ENCODE measurements around the gene PPP2CA. TPM values are rescaled to one million over a fixed set of nuclear protein-coding genes. Genes with fewer than 3 reads are reported as not detected.
"Not testable (repeated sequence)": the region's sequence is repeated elsewhere in the genome, so short reads cannot be mapped to it uniquely, and the experiment has no call there.

The PPP2CA gene
- total RNA-seq, 2 donors from 2014 or later, result 126 to 185 TPM

DNA sequence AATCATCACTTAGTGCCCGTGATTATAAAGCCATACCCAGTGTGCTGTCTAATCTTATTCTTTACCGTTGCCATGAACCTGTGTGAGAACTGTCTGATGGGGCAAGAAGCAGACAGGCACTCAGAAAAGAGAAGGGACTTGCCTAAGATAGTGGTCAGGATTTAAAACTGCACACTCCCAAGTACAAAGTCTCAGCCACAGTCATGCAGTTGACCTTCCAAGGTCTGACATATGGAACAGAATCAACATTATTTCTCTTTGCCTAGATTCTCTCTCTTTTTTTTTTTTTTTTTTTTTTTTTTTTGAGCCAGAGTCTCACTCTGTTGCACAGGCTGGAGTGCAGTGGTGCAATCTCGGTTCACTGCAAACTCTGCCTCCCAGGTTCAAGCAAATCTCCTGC lies 1.9 kb upstream of the PPP2CA start:
- peaks cover 19% of the 10 kb centered on the region for H3K36me3 Mint-ChIP-seq
- ATAC-seq (no peak), DNase-seq (ENCODE audit: low spot score) (no peak)
- peaks cover 0 to 3% of the 10 kb centered on the region in 2 donors for H3K27me3 Mint-ChIP-seq
- no peaks in the 10 kb centered on the region for H3K9me3 Mint-ChIP-seq
- H3K27ac Mint-ChIP-seq, result peak overlapping the region; percentile 95 to 99
- peaks cover 25 to 36% of the 10 kb centered on the region in 2 donors for H3K4me1 Mint-ChIP-seq (ENCODE audit: low read depth in 2 of 2)
- peak overlapping the region; percentile 82 for H3K4me3 Mint-ChIP-seq

DNA sequence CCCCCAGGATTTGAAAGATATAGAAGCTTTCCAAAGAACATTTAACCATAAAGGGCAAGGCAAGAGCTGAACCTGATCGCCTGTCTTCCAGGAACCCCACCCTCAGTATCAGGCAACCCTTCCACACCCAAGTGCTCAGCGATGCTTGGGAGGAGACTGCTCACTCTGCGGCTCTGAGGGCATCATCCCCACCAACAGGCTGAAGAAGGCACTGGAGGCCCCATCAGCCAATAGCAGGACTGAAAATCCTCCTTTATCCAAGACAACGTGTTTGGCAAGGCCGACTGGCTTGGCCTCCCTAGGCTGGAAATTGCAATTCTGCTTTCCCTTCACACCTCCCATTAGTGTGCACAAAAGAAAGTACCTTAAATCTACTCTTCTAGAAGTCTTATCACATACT lies 1.4 kb upstream of the PPP2CA start:
- Mint-ChIP-seq H3K4me3 (peak overlapping the region; percentile 82), H3K9me3 (no peaks in the 10 kb centered on the region), H3K36me3 (peaks cover 22% of the 10 kb centered on the region), H3K4me1 (ENCODE audit: low read depth in 2 of 2) (peaks cover 28 to 41% of the 10 kb centered on the region in 2 donors), H3K27me3 (no peaks in the 10 kb centered on the region), H3K27ac (peak overlapping the region; percentile 95 to 99)
- ATAC-seq (no peak), DNase-seq (ENCODE audit: low spot score) (no peak)

DNA sequence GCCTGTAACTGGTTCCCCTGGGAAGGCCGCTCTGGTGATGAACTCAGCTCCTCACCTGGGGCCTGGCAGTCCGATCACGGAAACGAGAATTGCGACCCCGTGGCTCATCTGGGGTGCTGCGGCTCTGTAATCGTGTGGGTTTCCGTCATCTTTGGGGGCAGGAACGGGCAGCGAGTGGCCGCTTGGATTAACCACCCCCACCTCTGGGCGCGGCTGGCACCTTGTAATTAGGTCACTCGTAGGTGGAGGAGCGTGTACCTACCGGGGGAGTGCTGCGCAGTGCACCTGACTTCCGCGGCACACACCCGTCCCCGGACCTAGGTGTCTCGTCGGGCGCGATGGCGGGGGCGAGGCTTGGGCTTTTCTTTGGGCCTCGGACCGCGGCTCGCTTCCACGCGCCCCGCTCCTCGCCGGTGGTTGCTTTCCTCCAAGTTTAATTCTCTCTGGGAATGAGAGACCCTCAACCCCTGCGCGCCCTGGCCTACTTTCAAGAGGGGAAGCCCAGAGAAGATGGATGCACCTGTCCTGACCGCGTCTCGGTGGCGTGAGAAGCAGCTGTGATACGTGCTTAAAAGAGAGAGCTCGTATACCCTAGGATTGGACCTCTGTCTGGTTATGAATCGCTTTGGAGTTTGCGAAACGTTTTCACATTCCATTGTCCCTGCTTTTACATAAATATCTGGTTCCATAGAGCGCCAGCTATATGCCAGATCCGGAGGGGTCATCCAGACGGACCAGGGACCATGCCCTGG lies 744 bp upstream of the PPP2CA start:
- Mint-ChIP-seq H3K27ac (peak overlapping the region; percentile 95 to 99), H3K4me1 (ENCODE audit: low read depth in 2 of 2) (peaks cover 33 to 47% of the 10 kb centered on the region in 2 donors), H3K36me3 (peaks cover 24% of the 10 kb centered on the region), H3K9me3 (no peaks in the 10 kb centered on the region), H3K4me3 (peak overlapping the region; percentile 82), H3K27me3 (no peaks in the 10 kb centered on the region)
- no peak for DNase-seq (ENCODE audit: low spot score)
- peak; percentile 56 to 57 for ATAC-seq

DNA sequence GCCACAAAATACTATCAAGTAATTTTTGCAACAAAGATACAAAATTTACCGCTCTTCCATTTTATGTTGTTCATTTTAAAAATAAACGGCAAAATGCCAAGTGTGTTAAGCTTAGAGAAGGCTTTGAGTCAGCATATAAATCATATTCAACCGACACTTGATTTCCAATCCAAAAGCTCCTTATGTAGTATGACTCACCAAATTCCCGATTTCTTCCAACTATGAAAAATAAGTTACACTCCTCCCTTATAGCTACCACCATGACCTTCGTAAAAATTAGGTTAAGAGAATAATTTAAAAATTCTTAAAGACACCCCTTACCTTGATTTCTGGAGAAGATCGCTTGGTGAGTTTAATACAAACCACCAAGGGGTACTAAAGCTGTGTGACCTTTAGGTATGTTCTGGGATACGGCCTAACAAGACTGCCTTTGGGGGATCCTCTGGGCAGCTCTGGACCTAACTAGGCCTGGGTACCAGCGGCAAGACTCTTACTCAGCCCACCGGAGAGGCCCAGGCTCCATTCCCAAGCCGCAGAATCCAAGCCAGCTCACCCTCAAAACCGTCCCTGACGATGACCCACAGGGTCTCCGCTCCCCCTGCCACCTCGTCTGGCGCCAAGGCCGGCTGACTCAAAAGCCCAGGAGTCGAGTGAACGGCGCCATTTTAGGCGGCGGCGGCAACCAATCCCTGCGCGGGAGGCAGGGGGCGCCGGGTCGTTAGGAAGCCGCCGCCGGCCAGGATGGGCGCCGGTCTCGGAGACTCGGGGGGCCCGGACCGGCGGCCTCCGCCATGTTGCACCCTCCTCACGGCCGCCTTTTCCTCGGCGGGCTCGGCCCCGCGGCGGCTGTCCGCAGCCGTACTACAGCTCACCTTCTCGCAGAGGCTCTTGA lies 739 bp downstream of the PPP2CA start:
- peak; percentile 80 for DNase-seq (ENCODE audit: low spot score)
- Mint-ChIP-seq H3K27ac (peak overlapping the region; percentile 95 to 99), H3K9me3 (no peaks in the 10 kb centered on the region), H3K4me1 (ENCODE audit: low read depth in 2 of 2) (peaks cover 42 to 57% of the 10 kb centered on the region in 2 donors), H3K27me3 (no peaks in the 10 kb centered on the region), H3K36me3 (peaks cover 24% of the 10 kb centered on the region), H3K4me3 (peak overlapping the region; percentile 82)
- ATAC-seq, result peak; percentile 67

DNA sequence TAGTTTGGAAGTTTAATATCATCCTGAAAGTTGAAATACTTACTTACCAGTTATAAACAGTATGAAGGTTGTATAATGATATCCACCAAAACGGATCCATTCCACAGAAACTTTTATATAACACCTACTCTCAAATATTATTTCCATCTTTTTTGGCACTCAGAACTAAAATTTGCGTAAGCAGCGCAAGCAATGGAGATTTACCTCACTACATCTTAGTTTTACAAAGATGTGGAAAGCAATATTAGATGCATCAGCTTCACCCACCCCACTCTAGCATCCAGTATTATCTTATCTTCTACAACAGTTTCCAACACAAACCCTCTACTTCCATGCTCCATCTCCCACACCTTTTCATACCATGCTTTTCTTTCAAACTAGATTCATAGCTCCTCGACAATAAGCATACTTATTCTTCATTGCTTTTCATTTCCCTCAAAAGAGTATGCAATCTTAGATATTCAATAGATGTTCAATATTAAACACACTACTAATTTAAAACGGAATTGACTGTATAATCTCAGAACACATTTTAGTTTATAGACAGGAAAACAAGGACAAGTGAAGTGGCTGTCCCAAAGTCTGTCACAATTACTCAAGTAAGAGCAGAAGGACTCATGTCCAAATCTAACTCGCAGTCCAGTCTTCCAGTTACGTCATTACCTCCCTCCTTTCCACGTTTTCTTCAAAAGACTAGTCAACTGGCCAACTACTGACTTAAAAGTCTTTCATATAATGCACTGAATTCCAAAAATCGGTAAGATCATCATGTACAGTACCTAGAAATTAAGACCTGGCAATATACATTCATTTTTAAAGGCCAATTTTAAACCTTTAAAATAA lies 2.2 kb downstream of the PPP2CA start:
- Mint-ChIP-seq H3K9me3 (no peaks in the 10 kb centered on the region), H3K27ac (peak overlapping the region; percentile 95 to 99), H3K36me3 (peaks cover 24% of the 10 kb centered on the region), H3K4me3 (peak overlapping the region; percentile 82), H3K4me1 (ENCODE audit: low read depth in 2 of 2) (peaks cover 56 to 69% of the 10 kb centered on the region in 2 donors), H3K27me3 (no peaks in the 10 kb centered on the region)
- no peak for DNase-seq (ENCODE audit: low spot score)
- no peak for ATAC-seq

DNA sequence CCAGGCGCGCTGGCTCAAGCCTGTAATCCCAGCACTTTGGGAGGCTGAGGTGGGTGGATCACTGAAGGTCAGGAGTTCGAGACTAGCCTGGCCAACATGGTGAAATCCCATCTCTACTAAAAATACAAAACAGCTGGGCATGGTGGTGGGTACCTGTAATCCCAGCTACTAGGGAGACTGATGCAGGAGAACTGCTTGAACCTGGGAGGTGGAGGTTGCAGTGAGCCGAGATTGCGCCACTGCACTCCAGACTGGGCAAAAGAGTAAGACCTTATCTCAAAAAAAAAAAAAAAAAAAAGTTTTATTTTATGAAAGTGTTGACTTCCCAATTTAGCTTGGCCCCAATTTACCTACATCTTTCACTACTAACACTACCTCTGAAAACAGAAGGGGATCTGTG lies 4.2 kb downstream of the PPP2CA start:
- DNase-seq (ENCODE audit: low spot score); ATAC-seq; H3K27me3 Mint-ChIP-seq; H3K9me3 Mint-ChIP-seq: not testable (repeated sequence)
- peak overlapping the region; percentile 82 for H3K4me3 Mint-ChIP-seq
- peaks cover 24% of the 10 kb centered on the region for H3K36me3 Mint-ChIP-seq
- peak overlapping the region; percentile 42 to 88 for H3K27ac Mint-ChIP-seq
- peaks cover 55 to 70% of the 10 kb centered on the region in 2 donors for H3K4me1 Mint-ChIP-seq (ENCODE audit: low read depth in 2 of 2)

DNA sequence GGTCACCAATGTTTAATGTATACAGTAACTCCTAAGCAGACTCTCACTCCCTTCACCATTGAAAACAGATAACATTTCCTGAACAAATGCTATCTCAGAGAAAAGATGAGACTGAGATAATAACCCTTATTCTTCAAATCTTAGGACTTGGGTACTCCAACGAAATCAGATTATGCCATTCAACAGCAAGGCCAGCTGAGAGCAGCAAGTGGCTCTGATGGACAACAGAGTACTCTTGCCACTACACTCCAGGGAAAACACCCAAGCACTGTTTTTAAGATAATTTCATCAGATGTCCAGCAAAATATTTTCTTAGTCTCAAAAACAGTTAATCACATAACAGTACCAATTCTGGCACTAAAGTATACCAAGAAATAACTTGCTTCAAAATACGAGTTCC lies 10.1 kb downstream of the PPP2CA start:
- no peak overlapping the region for H3K27ac Mint-ChIP-seq

DNA sequence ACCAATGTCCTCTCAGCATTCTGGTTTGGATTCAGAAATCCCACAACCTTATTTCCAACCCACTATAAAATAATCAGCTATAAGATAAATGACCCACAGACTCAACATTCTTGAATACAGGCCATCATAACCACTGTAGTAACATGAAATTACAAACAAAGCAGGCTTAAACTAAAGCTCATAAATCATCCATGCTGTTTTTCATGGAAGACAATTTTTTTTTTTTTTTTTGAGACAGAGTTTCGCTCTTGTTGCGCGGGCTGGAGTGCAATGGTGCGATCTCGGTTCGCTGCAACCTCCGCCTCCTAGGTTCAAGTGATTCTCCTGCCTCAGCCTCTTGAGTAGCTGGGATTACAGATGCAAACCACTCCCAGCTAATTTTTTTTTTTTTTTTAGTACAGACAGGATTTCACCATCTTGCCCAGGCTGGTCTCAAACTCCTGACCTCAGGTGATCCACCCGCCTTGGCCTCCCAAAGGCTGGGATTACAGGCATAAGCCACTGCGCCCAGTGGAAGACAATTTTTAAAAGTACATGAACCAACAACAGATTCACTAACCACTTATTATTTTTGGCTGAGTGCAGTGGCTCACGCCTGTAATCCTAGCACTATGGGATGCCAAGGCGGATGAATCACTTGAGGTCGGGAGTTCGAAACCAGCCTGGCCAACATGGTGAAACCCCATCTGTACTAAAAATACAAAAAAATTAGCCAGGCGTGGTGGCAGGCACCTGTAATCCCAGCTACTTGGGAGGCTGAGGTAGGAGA lies 14.4 kb downstream of the PPP2CA start:
- peaks cover 31 to 50% of the 10 kb centered on the region in 2 donors for H3K4me1 Mint-ChIP-seq (ENCODE audit: low read depth in 2 of 2)

More for the DNA sequence above, 10.1 kb downstream of the PPP2CA start:
- no peak overlapping the region for H3K4me3 Mint-ChIP-seq
- peaks cover 43 to 59% of the 10 kb centered on the region in 2 donors for H3K4me1 Mint-ChIP-seq (ENCODE audit: low read depth in 2 of 2)
- ATAC-seq (no peak), DNase-seq (ENCODE audit: low spot score) (no peak)
- H3K9me3 Mint-ChIP-seq, result no peaks in the 10 kb centered on the region
- no peaks in the 10 kb centered on the region for H3K27me3 Mint-ChIP-seq
- H3K36me3 Mint-ChIP-seq, result no peaks in the 10 kb centered on the region

DNA sequence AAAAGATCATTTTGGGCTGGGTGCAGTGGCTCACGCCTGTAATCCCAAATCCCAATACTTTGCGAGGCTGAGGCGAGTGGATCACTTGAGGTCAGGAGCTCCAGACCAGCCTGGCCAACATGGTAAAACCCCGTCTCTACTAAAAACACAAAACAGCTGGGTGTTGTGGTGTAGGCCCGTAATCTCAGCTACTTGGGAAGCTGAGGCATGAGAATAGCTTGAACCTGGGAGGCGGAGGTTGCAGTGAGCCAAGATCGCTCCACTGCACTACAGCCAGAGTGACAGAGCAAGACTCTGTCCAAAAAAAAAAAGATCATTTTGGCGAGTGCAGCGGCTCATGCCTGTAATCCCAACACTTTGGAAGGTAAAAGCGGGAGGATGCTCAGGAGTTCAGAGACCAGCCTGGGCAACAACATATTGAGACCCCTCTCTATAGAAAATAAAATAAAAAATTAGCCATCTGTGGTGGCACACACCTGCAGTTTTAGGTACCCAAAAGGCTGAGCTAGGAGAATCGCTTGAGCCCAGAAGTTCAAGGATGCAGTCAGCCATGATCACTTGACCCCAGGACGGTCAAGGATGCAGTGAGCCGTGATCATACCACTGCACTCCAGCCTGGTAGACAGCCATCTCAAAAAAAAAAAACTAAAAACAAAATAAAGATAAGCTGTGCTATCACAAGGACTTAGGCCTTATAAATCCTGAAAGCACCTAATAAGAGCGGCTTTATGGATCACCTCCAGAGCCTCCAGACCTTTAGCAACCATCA lies 16.2 kb downstream of the PPP2CA start:
- Mint-ChIP-seq H3K9me3 (no peaks in the 10 kb centered on the region), H3K4me1 (ENCODE audit: low read depth in 2 of 2) (peaks cover 32 to 51% of the 10 kb centered on the region in 2 donors), H3K4me3 (no peak overlapping the region), H3K27ac (no peak overlapping the region), H3K36me3 (peaks cover 5% of the 10 kb centered on the region), H3K27me3 (no peaks in the 10 kb centered on the region)
- DNase-seq (ENCODE audit: low spot score) (no peak), ATAC-seq (no peak)

More for the DNA sequence above, 14.4 kb downstream of the PPP2CA start:
- DNase-seq (ENCODE audit: low spot score); H3K27me3 Mint-ChIP-seq; H3K4me3 Mint-ChIP-seq; H3K9me3 Mint-ChIP-seq; H3K36me3 Mint-ChIP-seq; ATAC-seq; H3K27ac Mint-ChIP-seq: not testable (repeated sequence)

DNA sequence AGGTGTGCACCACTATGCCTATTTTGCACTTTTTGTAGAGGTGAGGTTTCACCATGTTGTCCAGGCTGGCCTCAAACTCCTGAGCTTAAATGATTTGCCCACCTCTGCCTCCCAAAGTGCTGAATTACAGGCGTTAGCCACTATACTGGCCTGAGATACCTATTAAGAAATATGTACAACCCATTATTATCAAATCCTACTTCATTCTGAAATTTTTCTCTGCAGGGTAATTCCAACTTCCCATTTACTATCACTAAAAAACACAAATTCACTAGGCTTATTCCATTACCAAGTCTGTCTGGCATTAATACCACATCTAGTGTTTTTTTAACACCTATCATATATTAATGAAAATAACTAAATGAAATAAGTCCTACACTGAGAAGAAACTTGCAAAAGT lies 18.2 kb downstream of the PPP2CA start:
- no peak overlapping the region for H3K4me3 Mint-ChIP-seq
- H3K9me3 Mint-ChIP-seq, result no peaks in the 10 kb centered on the region
- H3K36me3 Mint-ChIP-seq, result peaks cover 10% of the 10 kb centered on the region
- no peaks in the 10 kb centered on the region for H3K27me3 Mint-ChIP-seq
- ATAC-seq (no peak), DNase-seq (ENCODE audit: low spot score) (no peak)
- peaks cover 34 to 43% of the 10 kb centered on the region in 2 donors for H3K4me1 Mint-ChIP-seq (ENCODE audit: low read depth in 2 of 2)
- H3K27ac Mint-ChIP-seq, result no peak overlapping the region

DNA sequence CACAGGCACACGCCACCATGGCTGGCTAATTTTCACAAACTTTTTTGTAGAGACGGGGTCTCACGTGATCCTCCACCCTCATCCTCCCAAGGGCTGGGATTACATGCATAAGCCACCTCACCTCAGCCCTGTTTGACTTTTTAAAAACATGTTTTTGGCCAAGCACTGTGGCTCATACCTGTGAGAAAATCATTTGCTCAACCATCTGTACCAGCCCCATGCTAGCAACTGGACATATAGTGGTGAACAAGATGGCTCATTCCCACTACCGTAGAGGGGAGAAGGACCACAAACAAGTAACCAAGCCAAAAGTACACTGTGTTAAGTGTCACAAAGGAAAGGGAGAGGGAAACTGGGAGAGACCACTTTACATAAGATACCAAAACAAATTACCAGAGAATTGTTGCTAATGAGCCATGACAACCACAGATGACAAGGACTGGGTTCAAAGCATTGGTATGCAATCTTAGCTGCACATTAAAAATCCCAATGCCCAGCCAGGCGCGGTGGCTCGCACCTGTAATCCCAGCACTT lies 19.2 kb downstream of the PPP2CA start:
- Mint-ChIP-seq H3K36me3 (peaks cover 19% of the 10 kb centered on the region), H3K9me3 (no peaks in the 10 kb centered on the region), H3K27me3 (no peaks in the 10 kb centered on the region), H3K27ac (no peak overlapping the region), H3K4me1 (ENCODE audit: low read depth in 2 of 2) (peaks cover 27 to 36% of the 10 kb centered on the region in 2 donors), H3K4me3 (no peak overlapping the region)
- no peak for ATAC-seq
- DNase-seq (ENCODE audit: low spot score), result no peak

DNA sequence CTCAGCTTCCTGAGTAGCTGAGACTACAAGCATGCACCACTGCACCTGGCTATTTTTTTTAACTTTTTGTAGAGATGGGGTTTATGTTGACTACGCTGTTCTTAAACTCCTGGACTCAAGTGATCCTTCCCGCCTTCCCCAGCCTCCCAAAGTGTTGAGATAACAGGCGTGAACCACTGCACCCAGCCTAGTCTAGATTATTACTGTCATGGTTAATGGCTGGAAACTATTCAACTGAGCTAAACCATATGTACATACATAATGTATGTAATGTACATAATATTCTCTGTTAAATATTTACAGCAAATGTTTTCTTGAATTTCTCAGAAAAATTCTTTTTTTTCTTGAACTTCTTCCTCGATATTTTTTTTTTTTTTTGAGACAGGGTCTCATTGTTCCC lies 21.3 kb downstream of the PPP2CA start:
- no peak for DNase-seq (ENCODE audit: low spot score)
- H3K27me3 Mint-ChIP-seq, result no peaks in the 10 kb centered on the region
- no peak overlapping the region for H3K27ac Mint-ChIP-seq
- no peak for ATAC-seq
- H3K9me3 Mint-ChIP-seq, result no peaks in the 10 kb centered on the region
- H3K36me3 Mint-ChIP-seq, result peaks cover 31% of the 10 kb centered on the region
- no peak overlapping the region for H3K4me3 Mint-ChIP-seq
- H3K4me1 Mint-ChIP-seq (ENCODE audit: low read depth in 2 of 2), result peaks cover 21 to 33% of the 10 kb centered on the region in 2 donors
